AG04450 (cell line): ENCODE data around the gene CNTNAP5. TPM values are rescaled to one million over a fixed set of nuclear protein-coding genes. Genes with fewer than 3 reads are reported as not detected.

Source experiments
- CTCF ChIA-PET: fragments of 300-600, 350-600 bp; formaldehyde crosslinking; extraction: SDS; loops from one replicate; lab custom pipeline; 2022; ENCODE audit warnings: antibody characterized with exemption, inconsistent platforms; lab: Charles Lee
- POLR2A ChIA-PET: fragments of 350-600 bp; formaldehyde crosslinking; extraction: SDS; loops from one replicate; lab custom pipeline; 2021; ENCODE audit warnings: antibody characterized with exemption, inconsistent platforms; lab: Yijun Ruan, JAX
- DNase-seq: peaks from one replicate; pipeline ENCODE4 v3.0.0-alpha.2; 2011; ENCODE audit warnings: low read depth, low spot score
- H3K27ac ChIP-seq: one replicate; pipeline ENCODE4 v1.5.1; 2012; ENCODE audit warnings: low read depth, low read length, control low read depth
- H3K27me3 ChIP-seq: one replicate; pipeline ENCODE4 v1.6.0; 2012; ENCODE audit warnings: low read length; ENCODE audit not compliant: control insufficient read depth, insufficient read depth
- H3K4me3 ChIP-seq: 2 replicates; pipeline ENCODE4 v1.5.1; 2011; ENCODE audit warnings: mild to moderate bottlenecking, low read depth, low read length, control low read depth
- H3K9me3 ChIP-seq: 2 replicates; pipeline ENCODE4 v1.5.1; 2012; ENCODE audit warnings: low read length; ENCODE audit not compliant: control insufficient read depth, insufficient read depth
- CTCF ChIP-seq: IDR thresholded peaks from 2 replicates; pipeline ENCODE4 v1.5.1; 2011; ENCODE audit warnings: low read depth, low read length, control low read depth, inconsistent platforms
- polyA plus RNA-seq: library from polyadenylated mRNA; depleted of rRNA; stranded (reverse); fragments of >200 nt; gene quantifications from 2 replicates; pipeline ENCODE4 v1.2.3, GENCODE V29; 2011

Gene CNTNAP5
- polyA plus RNA-seq, 1 experiment: not detected

DNA sequence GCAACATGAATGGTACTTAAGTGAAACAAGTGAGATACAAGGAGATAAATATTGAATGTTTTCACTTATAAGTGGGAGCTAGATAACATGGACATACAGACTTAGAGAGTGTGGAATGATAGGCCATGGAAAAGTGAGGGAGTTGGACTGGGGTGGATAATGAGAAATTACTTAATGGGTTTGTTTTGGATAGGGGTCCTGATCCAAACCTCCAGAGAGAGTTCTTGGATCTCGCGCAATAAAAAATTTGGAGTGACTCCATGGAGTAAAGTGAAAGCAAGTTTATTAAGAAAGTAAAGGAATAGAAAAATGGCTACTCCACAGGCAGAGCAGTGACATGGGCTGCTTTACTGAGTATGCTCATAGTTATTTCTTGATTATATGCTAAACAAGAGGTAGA, 508.9 kb downstream of the CNTNAP5 start:
- CTCF ChIA-PET: no interaction called here
- Histone ChIP-seq H3K27ac (no peak overlapping the region), H3K4me3 (no peak overlapping the region), H3K27me3 (no peaks in the 10 kb centered on the region), H3K9me3 (peaks cover 35% of the 10 kb centered on the region; the same call in 1 of the 2 replicates)
- TF ChIP-seq CTCF: no peak
- no peak for DNase-seq
- POLR2A ChIA-PET: no interaction called here

DNA sequence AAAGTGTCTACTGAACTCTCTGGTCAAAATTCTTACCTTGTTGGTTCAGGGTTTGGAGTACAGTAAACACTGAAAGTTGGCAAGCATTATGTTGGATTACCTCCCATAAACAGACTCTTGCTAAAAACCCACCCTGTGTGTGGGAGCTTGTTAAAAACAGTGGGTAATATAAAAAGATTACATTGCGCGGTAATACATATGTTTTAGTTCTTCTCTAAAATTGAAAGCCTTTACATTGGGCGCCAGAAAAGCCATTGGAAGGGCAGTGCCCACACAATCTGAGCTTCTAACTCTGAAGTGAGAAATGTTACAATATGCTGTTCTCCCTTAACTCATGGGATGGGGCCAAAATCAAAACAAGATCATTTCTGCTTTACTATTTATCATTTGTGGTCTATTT, 510.7 kb downstream of the CNTNAP5 start:
- no peak for DNase-seq
- ChIA-PET POLR2A (no interaction called here), CTCF (no interaction called here)
- no peak for TF ChIP-seq CTCF
- Histone ChIP-seq H3K9me3 (peaks cover 24% of the 10 kb centered on the region; the same call in 1 of the 2 replicates), H3K4me3 (no peak overlapping the region), H3K27me3 (no peaks in the 10 kb centered on the region), H3K27ac (no peak overlapping the region)

DNA sequence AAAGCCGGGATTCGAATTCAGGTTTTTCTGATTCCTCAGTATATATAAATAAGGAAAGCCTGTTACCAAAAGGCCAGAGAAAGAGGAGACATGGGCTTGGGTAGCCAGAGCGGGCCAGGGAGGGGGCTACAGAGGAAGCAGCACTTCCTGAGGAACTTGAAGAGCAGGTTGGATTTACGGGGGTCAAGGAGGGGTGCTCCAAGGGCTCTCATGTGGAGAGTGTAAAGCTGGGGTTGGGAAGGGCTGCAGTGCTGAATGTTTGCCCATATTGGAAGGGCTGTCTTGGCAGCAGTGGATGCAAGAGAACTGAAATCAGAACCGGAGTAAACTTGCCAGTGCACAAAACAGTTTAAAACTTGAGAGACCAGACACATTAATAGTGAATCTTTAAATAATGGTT, 511.5 kb downstream of the CNTNAP5 start:
- Histone ChIP-seq H3K27me3 (no peaks in the 10 kb centered on the region), H3K27ac (no peak overlapping the region), H3K9me3 (peaks cover 22% of the 10 kb centered on the region; the same call in 1 of the 2 replicates), H3K4me3 (no peak overlapping the region)
- POLR2A ChIA-PET: no interaction called here
- CTCF ChIA-PET: no interaction called here
- no peak for DNase-seq
- no peak for TF ChIP-seq CTCF

DNA sequence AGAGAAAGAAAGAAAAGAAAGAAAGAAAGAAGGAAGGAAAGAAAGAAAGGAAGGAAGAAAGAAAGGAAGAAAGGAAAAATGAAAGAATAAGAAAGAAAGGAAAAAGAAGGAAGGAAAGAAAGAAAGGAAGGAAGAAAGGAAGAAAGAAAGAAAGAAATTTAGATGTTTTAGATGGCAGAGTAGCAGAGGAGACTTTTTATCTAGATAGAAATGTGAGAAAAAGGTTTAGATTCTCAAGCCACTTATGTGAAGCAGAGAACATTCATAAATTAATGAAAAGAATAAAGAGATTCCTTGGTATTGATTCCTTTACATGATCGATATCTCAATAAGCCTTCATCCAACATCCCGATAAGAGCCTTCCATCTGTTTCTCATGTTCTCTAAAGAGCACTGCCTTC, 513.5 kb downstream of the CNTNAP5 start:
- ChIA-PET CTCF (no interaction called here), POLR2A (no interaction called here)
- Histone ChIP-seq H3K9me3 (peaks cover 19% of the 10 kb centered on the region; the same call in 1 of the 2 replicates), H3K4me3 (no peak overlapping the region), H3K27ac (no peak overlapping the region), H3K27me3 (no peaks in the 10 kb centered on the region)
- DNase-seq: no peak
- no peak for TF ChIP-seq CTCF

DNA sequence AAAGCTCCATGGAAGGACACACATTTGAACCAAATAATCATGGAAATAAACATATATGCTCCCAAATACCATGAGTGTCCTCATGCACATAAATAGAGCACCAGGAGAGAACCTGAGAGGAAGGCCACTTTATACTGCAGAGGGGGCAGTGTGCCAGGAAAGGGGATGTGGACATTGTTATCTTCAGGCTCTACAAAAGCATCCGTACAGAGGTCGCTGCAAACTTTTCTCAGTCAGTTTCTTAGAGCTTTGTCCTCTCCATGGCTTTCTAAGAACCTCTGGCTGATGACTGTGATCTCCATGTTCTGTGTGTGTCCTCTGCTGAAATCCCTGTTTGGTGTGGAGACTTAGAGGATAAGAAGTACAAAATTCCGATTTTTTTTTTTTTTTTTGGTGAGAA, 515.7 kb downstream of the CNTNAP5 start:
- Histone ChIP-seq H3K4me3 (no peak overlapping the region), H3K27ac (no peak overlapping the region), H3K9me3 (peaks cover 14% of the 10 kb centered on the region; the same call in 1 of the 2 replicates), H3K27me3 (no peaks in the 10 kb centered on the region)
- no peak for DNase-seq
- ChIA-PET POLR2A (no interaction called here), CTCF (no interaction called here)
- no peak for TF ChIP-seq CTCF
